Gastroesophageal sphincter (tissue), 3 donors: ENCODE measurements around the gene DNAAF9.

Experiments
- EP300 ChIP-seq: sonication (generic); formaldehyde crosslinking; IDR thresholded peaks from one replicate; pipeline ENCODE4 v1.6.1; 2017; ENCODE audit warnings: antibody characterized with exemption, mild to moderate bottlenecking
- TF ChIP-seq, protein P1 (sequence below), 4 experiments: fragments of 200-600 bp in 2 of 4; fragments of 450-650 bp in 2 of 4; sonication (generic) in 1 of 4; IDR thresholded peaks; one replicate each; pipeline ENCODE4 v1.5.1; 2017 to 2019; ENCODE audit warnings: antibody characterized with exemption in 4 of 4, mild to moderate bottlenecking in 2 of 4, moderate library complexity in 2 of 4

DNA sequence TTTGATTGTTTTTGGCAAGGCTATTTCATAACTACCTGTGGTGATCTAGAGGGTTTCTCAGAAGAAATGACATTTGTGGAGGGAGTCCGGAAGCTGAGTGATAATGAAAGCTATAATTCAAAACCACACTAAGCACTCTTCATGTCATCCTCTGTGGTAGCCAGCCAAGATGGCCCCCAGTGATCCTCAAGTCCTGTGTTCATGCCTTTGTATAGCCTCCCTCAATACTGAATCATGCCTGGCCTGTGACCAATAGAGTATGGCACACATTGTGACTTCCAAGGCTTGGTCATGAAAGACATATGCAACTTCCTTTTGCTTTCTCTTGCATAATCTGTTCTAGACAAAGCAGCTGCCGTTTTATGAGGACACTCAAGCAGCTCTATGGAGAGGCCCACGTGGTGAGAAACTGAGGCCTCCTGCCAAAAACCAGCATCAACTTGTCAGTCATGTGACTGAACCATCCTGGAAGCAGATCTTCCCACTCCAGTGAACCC, 12.8 kb upstream of the DNAAF9 start:
- TF ChIP-seq, protein P1, sequence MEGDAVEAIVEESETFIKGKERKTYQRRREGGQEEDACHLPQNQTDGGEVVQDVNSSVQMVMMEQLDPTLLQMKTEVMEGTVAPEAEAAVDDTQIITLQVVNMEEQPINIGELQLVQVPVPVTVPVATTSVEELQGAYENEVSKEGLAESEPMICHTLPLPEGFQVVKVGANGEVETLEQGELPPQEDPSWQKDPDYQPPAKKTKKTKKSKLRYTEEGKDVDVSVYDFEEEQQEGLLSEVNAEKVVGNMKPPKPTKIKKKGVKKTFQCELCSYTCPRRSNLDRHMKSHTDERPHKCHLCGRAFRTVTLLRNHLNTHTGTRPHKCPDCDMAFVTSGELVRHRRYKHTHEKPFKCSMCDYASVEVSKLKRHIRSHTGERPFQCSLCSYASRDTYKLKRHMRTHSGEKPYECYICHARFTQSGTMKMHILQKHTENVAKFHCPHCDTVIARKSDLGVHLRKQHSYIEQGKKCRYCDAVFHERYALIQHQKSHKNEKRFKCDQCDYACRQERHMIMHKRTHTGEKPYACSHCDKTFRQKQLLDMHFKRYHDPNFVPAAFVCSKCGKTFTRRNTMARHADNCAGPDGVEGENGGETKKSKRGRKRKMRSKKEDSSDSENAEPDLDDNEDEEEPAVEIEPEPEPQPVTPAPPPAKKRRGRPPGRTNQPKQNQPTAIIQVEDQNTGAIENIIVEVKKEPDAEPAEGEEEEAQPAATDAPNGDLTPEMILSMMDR (IDR thresholded peaks at IDR 0.05), result no peak
- TF ChIP-seq EP300, result no peak
